GM12878 (cell line): Measurements from ENCODE around the gene CHFR. TPM values are rescaled to one million over a fixed set of nuclear protein-coding genes. Genes with fewer than 3 reads are reported as not detected.

ENCODE experiments used
- ATAC-seq: fragments of 200-7000 bp; cut with Tn5 transposase; 3 replicates; pipeline ENCODE4 v1.9.1; 2020; ENCODE audit warnings: mild to moderate bottlenecking, moderate library complexity
- BruUV-seq: library from RNA; stranded (reverse); fragments of 400-500 nt; replicated peaks from 2 replicates; lab custom pipeline; 2021; lab: Mats Ljungman, UMichigan
- CTCF ChIA-PET: fragments of 300-600 bp; sonication (Branson Sonifier 250); formaldehyde crosslinking; extraction: SDS; loops from one replicate; lab custom pipeline; 2021; ENCODE audit warnings: inconsistent platforms; lab: Yijun Ruan, JAX
- POLR2A ChIA-PET: fragments of 350-600 bp; formaldehyde crosslinking; extraction: SDS; loops from one replicate; lab custom pipeline; 2021; ENCODE audit warnings: inconsistent platforms; lab: Charles Lee
- RAD21 ChIA-PET: fragments of 300-600 bp; sonication (Branson Sonifier 250); formaldehyde crosslinking; loops from one replicate; lab custom pipeline; 2023; ENCODE audit warnings: antibody characterized with exemption; ENCODE audit not compliant: unreplicated experiment; lab: Charles Lee
- SMC1A ChIA-PET: fragments of 300-600 bp; sonication (Branson Sonifier 250); formaldehyde crosslinking; loops from one replicate; lab custom pipeline; 2023; ENCODE audit not compliant: unreplicated experiment, uncharacterized antibody; lab: Charles Lee
- DNase-seq: peaks from one replicate; pipeline ENCODE4 v3.0.0-alpha.2; 2011; ENCODE audit warnings: low read depth, low spot score
- FAIRE-seq: peaks from 3 replicates; lab custom pipeline; 2011; peaks lifted over from hg19 to GRCh38; lab: Jason Lieb, UNC
- H2AFZ ChIP-seq: 2 replicates; pipeline ENCODE4 v1.6.0; 2011; ENCODE audit warnings: low read depth, low read length, control low read depth; ENCODE audit not compliant: control insufficient read depth
- H3K27ac ChIP-seq: 2 replicates; pipeline ENCODE4 v1.5.1; 2011; ENCODE audit warnings: control low read depth; ENCODE audit not compliant: control insufficient read depth, insufficient read depth
- H3K27me3 ChIP-seq, 2 experiments: replicated peaks in 1 of 2; 2 replicates each; pipeline versions ENCODE4 v1.6.0 to v1.6.1; 2011; ENCODE audit warnings: low read length in 1 of 2; ENCODE audit not compliant: control insufficient read depth in 2 of 2, insufficient read depth in 2 of 2
- H3K36me3 ChIP-seq, 2 experiments: 2 replicates each; pipeline ENCODE4 v1.5.1; 2011; ENCODE audit warnings: low read length in 1 of 2; ENCODE audit not compliant: control insufficient read depth in 2 of 2, insufficient read depth in 2 of 2
- H3K4me1 ChIP-seq: 2 replicates; pipeline ENCODE4 v1.6.1; 2011; ENCODE audit warnings: mild to moderate bottlenecking, low read length, moderate library complexity, mixed read lengths; ENCODE audit not compliant: control insufficient read depth, insufficient read depth
- H3K4me2 ChIP-seq: 2 replicates; pipeline ENCODE4 v1.6.0; 2011; ENCODE audit warnings: control low read depth; ENCODE audit not compliant: control insufficient read depth, insufficient read depth
- H3K4me3 ChIP-seq: fragments of 200-600 bp; sonication (generic); 2 replicates; pipeline ENCODE4 v1.5.1; 2016
- H3K79me2 ChIP-seq: 2 replicates; pipeline ENCODE4 v1.6.0; 2011; ENCODE audit warnings: low read length; ENCODE audit not compliant: control insufficient read depth, insufficient read depth
- H3K9ac ChIP-seq: 2 replicates; pipeline ENCODE4 v1.8.0; 2011; ENCODE audit warnings: low read length, control low read depth, mixed read lengths; ENCODE audit not compliant: control insufficient read depth, insufficient read depth
- H3K9me3 ChIP-seq: replicated peaks from 3 replicates; pipeline ENCODE4 v1.5.1; 2011; ENCODE audit warnings: mild to moderate bottlenecking, low read length; ENCODE audit not compliant: control insufficient read depth, insufficient read depth
- H4K20me1 ChIP-seq: 2 replicates; pipeline ENCODE4 v1.6.0; 2011; ENCODE audit not compliant: control insufficient read depth, insufficient read depth
- BCL3 ChIP-seq: IDR thresholded peaks from 2 replicates; pipeline ENCODE4 v1.6.1; 2011; ENCODE audit warnings: borderline replicate concordance, low read depth, mild to moderate bottlenecking, moderate library complexity, low read length; ENCODE audit not compliant: insufficient read depth, poor library complexity, severe bottlenecking
- CEBPZ ChIP-seq: fragments of 150-350 bp; IDR thresholded peaks from 2 replicates; pipeline ENCODE4 v1.6.1; 2016; ENCODE audit warnings: low read depth, low read length
- CREB1 ChIP-seq: IDR thresholded peaks from 2 replicates; pipeline ENCODE4 v1.6.1; 2012; ENCODE audit warnings: low read depth, mild to moderate bottlenecking, inconsistent platforms
- E2F8 ChIP-seq: fragments of 450-650 bp; IDR thresholded peaks from 2 replicates; pipeline ENCODE4 v1.6.1; 2018; ENCODE audit warnings: mild to moderate bottlenecking, low read depth, moderate library complexity; ENCODE audit not compliant: partially characterized antibody
- E4F1 ChIP-seq: fragments of 450-650 bp; IDR thresholded peaks from 2 replicates; pipeline ENCODE4 v1.6.1; 2018; ENCODE audit warnings: borderline replicate concordance, mild to moderate bottlenecking; ENCODE audit not compliant: partially characterized antibody
- EP300 ChIP-seq, 2 experiments: fragments of 150-350 bp in 1 of 2; IDR thresholded peaks; 2 replicates each; pipeline ENCODE4 v1.6.1; 2011 to 2012; ENCODE audit warnings: low read depth in 2 of 2, low read length in 2 of 2, borderline replicate concordance in 1 of 2, improper control_type of control experiment in 1 of 2, inconsistent platforms in 1 of 2; ENCODE audit not compliant: control insufficient read depth in 1 of 2
- GATAD2B ChIP-seq: fragments of 450-650 bp; conservative IDR thresholded peaks from 2 replicates; pipeline ENCODE4 v1.6.1; 2017; ENCODE audit warnings: low read depth, mild to moderate bottlenecking, moderate library complexity
- MEF2A ChIP-seq: IDR thresholded peaks from 2 replicates; pipeline ENCODE4 v1.6.1; 2011; ENCODE audit warnings: low read depth, mild to moderate bottlenecking, low read length, moderate library complexity; ENCODE audit not compliant: insufficient read depth
- SMAD1 ChIP-seq: fragments of 450-650 bp; IDR thresholded peaks from 2 replicates; pipeline ENCODE4 v1.6.1; 2018; ENCODE audit warnings: mild to moderate bottlenecking, low read depth; ENCODE audit not compliant: partially characterized antibody
- WGBS: methylation state at CpG from one replicate; pipeline ENCODE4 v1.1.6; 2016; ENCODE audit warnings: low lambda C conversion rate; ENCODE audit not compliant: insufficient replicate concordance, insufficient coverage; ENCODE audit errors: missing lambda C conversion rate; 5-methylcytosine and 5-hydroxymethylcytosine counted together
- in situ Hi-C: fragments of 300-500 bp; cut with MboI; formaldehyde crosslinking; loops from 9 replicates; pipeline ENCODE4 v1.14.3; 2018; ENCODE audit warnings: mixed read lengths
- intact Hi-C: fragments of 100-400 bp; cut with micrococcal nuclease; formaldehyde crosslinking; loops from one replicate; pipeline ENCODE4 v1.14.2; 2022; ENCODE audit not compliant: unreplicated experiment
- polyA plus RNA-seq, 11 experiments: library from polyadenylated mRNA; depleted of rRNA in 4 of 11; unstranded in 6 of 11; stranded (reverse) in 5 of 11; fragments of >200 nt; fragmentation: Nextera tagmentation in 4 of 11; fragmentation: Illumina TruSeq in 1 of 11; extraction: Ambion mirVana in 4 of 11; extraction: Trizol in 1 of 11; gene quantifications; 1 replicate in 1 of 11; 2 replicates in 10 of 11; pipeline versions ENCODE4 v1.2.1 to v1.2.3, GENCODE V29; 2011 to 2016; ENCODE audit warnings: inconsistent platforms in 2 of 11, missing spikeins in 2 of 11, low read depth in 1 of 11
- total RNA-seq, 4 experiments: library from RNA; depleted of rRNA in 3 of 4; stranded (reverse); fragments of >200 nt in 3 of 4; fragmentation: Illumina TruSeq in 1 of 4; extraction: Trizol in 1 of 4; gene quantifications; 2 replicates each; pipeline versions ENCODE4 v1.2.1 to v1.2.3, GENCODE V29; 2013 to 2021

The CHFR gene
- total and polyA plus RNA-seq, 10 of the 15 experiments (the other 5 are each of a cell fraction or from before 2014, with no cell fraction given), result 1.1 to 49.4 (median 34.4) TPM

GRCh38 chr12:132924356-132924755 lies 37.0 kb upstream of the CHFR start:
- no peak overlapping the region for H3K4me3 ChIP-seq
- 97% methylated on average over 3 of the region's 3 CpGs for WGBS
- H3K9ac ChIP-seq, result no peak overlapping the region
- SMC1A ChIA-PET, result no interaction called here
- no TSS peak for BruUV-seq
- no peak for ATAC-seq
- H3K27ac ChIP-seq, result no peak overlapping the region
- DNase-seq, result no peak
- H4K20me1 ChIP-seq, result no peaks in the 10 kb centered on the region
- in situ Hi-C loops (loop anchor here (5.0 kb wide), 1 partner anchor 178 kb away; no protein-coding TSS in a partner anchor), intact Hi-C loops (no loop called here)
- CTCF ChIA-PET, result no interaction called here
- RAD21 ChIA-PET, result no interaction called here
- FAIRE-seq, result no peak
- no peak overlapping the region for H2AFZ ChIP-seq
- no peak overlapping the region for H3K4me2 ChIP-seq
- no peaks in the 10 kb centered on the region for H3K27me3 ChIP-seq
- TF ChIP-seq E4F1, result no peak
- TF ChIP-seq MEF2A, result no peak
- no peak for TF ChIP-seq BCL3
- no peak for TF ChIP-seq SMAD1
- no peak for TF ChIP-seq CREB1
- no peak for TF ChIP-seq EP300 (IDR thresholded peaks at IDR 0.05; ENCODE audit: borderline replicate concordance in 1 of 2, control insufficient read depth in 1 of 2, low read depth in 2 of 2, low read length in 2 of 2)
- no peak for TF ChIP-seq E2F8
- TF ChIP-seq CEBPZ, result no peak
- TF ChIP-seq GATAD2B, result no peak
- H3K4me1 ChIP-seq, result no peaks in the 10 kb centered on the region
- H3K9me3 ChIP-seq, result peaks cover 36% of the 10 kb centered on the region
- H3K36me3 ChIP-seq, result no peaks in the 10 kb centered on the region
- no peaks in the 10 kb centered on the region for H3K79me2 ChIP-seq
- POLR2A ChIA-PET, result no interaction called here
